Measurements from ENCODE around the gene SLC7A6.

The SLC7A6 gene

DNA sequence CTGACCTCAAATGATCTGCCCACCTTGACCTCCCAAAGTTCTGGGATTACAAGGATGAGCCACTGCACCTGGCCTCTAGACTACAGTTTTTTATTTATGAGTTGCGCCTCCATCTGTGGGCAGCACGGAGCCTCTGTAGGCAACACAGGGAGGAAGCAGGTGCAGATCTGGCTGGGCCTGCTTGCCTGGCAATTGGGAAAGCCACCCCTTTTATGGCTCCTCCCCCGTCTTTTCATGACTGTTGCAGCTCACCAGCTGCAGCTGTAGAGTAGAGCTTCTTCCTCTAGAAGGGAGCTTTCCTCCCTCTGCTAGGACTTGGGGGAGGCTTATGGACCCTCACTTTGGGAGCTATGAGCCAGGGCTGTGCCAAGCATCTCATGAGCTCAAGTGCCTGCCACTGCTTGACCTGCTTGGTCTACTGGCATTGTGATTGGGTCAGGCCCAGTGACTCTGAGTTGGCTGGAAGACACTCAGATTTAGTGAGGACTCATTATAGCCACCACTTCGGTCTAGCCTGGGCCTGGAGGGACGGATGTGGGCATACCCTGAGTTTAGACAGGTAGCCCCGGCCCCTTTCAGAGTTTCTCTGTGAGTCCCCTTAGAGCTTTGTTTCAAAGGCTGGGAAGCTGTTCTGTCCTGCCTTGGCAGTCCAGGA lies 6.9 kb upstream of the SLC7A6 start:
- Histone ChIP-seq H3K27me3 (ENCODE audit: insufficient read depth, low read length, poor library complexity) (no peaks in the 10 kb centered on the region), H3K4me2 (ENCODE audit: insufficient read depth, low read length) (peak overlapping the region; percentile 54), H3K79me2 (ENCODE audit: insufficient read depth, low read length) (peaks cover 12% of the 10 kb centered on the region; the same call in 1 of the 2 replicates), H2AFZ (ENCODE audit: low read depth, low read length) (0 out of 2 replicates have a peak overlapping the region, but pooled peaks have one; percentile 32), H3K27ac (ENCODE audit: low read length) (peak overlapping the region; percentile 97), H3K9ac (ENCODE audit: low read depth, low read length) (peak overlapping the region; percentile 58), H4K20me1 (ENCODE audit: insufficient read depth, low read length) (no peaks in the 10 kb centered on the region), H3K9me3 (ENCODE audit: insufficient read depth, low read length, severe bottlenecking) (no peaks in the 10 kb centered on the region), H3K36me3 (ENCODE audit: insufficient read depth, low read length) (peaks cover 66% of the 10 kb centered on the region), H3K4me1 (ENCODE audit: insufficient read depth, low read length) (peaks cover 51% of the 10 kb centered on the region), H3K4me3 (ENCODE audit: low read depth in 1 of 2, low read length in 2 of 2) (peak overlapping the region in 1 of 2 experiments; percentile 11; a peak in 1 of 4 replicates)
- ATAC-seq (ENCODE audit: insufficient read depth, low read depth) = peak; percentile 96
- TF ChIP-seq, protein P1, sequence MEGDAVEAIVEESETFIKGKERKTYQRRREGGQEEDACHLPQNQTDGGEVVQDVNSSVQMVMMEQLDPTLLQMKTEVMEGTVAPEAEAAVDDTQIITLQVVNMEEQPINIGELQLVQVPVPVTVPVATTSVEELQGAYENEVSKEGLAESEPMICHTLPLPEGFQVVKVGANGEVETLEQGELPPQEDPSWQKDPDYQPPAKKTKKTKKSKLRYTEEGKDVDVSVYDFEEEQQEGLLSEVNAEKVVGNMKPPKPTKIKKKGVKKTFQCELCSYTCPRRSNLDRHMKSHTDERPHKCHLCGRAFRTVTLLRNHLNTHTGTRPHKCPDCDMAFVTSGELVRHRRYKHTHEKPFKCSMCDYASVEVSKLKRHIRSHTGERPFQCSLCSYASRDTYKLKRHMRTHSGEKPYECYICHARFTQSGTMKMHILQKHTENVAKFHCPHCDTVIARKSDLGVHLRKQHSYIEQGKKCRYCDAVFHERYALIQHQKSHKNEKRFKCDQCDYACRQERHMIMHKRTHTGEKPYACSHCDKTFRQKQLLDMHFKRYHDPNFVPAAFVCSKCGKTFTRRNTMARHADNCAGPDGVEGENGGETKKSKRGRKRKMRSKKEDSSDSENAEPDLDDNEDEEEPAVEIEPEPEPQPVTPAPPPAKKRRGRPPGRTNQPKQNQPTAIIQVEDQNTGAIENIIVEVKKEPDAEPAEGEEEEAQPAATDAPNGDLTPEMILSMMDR (IDR thresholded peaks at IDR 0.05; ENCODE audit: borderline replicate concordance, extremely low read depth, low read length, poor library complexity, severe bottlenecking) = peak; percentile 39
- no peak for TF ChIP-seq EZH2 (IDR thresholded peaks at IDR 0.05; ENCODE audit: borderline replicate concordance, low read depth, low read length, severe bottlenecking)
- DNase-seq = peak; percentile 96

DNA sequence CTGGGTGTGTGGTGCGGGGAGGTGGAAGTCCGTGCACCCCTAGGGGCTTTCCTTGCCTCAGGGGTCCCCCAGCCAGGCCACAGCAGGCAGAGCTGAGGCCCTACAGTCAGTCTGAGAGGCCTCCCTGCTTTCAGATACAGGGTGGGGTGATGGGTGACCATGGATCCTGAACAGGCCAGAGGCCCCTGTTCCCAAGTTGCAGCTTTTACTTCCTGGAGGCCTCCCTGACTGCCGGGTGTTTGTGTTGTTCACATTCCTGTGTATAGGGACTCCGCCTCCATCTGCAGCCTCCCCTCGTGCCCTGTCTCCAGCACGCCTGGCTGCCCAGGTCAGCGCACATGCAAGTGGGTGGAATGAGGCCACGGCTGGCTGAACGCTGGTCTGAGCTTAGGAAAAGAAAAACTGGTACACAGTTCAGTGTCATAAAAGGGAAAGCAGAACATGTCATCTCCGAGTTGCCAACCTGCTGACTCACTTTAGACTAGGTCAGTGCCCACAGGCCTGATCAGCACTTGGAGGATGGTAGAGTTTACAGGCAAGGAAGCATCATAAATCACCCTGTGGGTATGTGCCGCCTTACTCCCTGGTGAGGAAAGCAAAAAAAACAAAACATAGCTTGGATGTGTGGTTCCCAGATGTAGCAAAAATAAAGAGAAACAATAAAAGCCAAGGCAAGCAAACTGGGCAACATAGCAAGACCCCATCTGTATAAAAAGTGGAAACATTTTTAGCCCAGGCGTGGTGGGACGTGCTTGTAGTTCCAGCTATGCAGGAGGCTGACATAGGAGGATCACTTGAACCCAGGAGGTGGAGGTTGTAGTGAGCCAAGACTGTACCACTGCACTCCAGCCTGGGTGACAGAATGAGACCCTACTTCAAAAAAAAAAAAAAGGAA lies 6.2 kb upstream of the SLC7A6 start:
- ATAC-seq (ENCODE audit: insufficient read depth, low read depth) (no peak), DNase-seq (no peak)
- no peak for TF ChIP-seq EZH2 (IDR thresholded peaks at IDR 0.05; ENCODE audit: borderline replicate concordance, low read depth, low read length, severe bottlenecking)
- TF ChIP-seq, protein P1 (IDR thresholded peaks at IDR 0.05; ENCODE audit: borderline replicate concordance, extremely low read depth, low read length, poor library complexity, severe bottlenecking) = no peak
- Histone ChIP-seq H3K27me3 (ENCODE audit: insufficient read depth, low read length, poor library complexity) (no peaks in the 10 kb centered on the region), H2AFZ (ENCODE audit: low read depth, low read length) (no peak overlapping the region), H3K4me2 (ENCODE audit: insufficient read depth, low read length) (peak overlapping the region; percentile 54), H4K20me1 (ENCODE audit: insufficient read depth, low read length) (no peaks in the 10 kb centered on the region), H3K9ac (ENCODE audit: low read depth, low read length) (peak overlapping the region; percentile 58), H3K4me3 (ENCODE audit: low read depth in 1 of 2, low read length in 2 of 2) (peak overlapping the region in 1 of 2 experiments; percentile 11; a peak in 1 of 4 replicates), H3K9me3 (ENCODE audit: insufficient read depth, low read length, severe bottlenecking) (no peaks in the 10 kb centered on the region), H3K27ac (ENCODE audit: low read length) (peak overlapping the region; percentile 97), H3K4me1 (ENCODE audit: insufficient read depth, low read length) (peaks cover 53% of the 10 kb centered on the region), H3K36me3 (ENCODE audit: insufficient read depth, low read length) (peaks cover 60% of the 10 kb centered on the region), H3K79me2 (ENCODE audit: insufficient read depth, low read length) (peaks cover 10% of the 10 kb centered on the region; the same call in 1 of the 2 replicates)

DNA sequence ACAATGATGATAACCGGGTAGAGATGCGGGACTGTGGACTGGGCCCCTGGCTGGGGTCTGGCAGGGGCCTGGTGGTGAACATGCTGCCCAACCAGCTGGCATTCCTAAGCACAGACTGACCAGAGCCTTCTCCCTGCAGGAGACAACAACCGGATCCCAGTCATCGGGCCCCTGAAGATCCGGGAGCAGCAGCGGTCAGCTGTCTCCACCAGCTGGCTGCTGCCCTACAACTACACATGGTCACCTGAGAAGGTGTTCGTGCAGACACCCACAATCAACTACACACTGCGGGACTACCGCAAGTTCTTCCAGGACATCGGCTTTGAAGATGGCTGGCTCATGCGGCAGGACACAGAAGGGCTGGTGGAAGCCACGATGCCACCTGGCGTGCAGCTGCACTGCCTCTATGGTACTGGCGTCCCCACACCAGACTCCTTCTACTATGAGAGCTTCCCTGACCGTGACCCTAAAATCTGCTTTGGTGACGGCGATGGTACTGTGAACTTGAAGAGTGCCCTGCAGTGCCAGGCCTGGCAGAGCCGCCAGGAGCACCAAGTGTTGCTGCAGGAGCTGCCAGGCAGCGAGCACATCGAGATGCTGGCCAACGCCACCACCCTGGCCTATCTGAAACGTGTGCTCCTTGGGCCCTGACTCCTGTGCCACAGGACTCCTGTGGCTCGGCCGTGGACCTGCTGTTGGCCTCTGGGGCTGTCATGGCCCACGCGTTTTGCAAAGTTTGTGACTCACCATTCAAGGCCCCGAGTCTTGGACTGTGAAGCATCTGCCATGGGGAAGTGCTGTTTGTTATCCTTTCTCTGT lies 5.1 kb upstream of the SLC7A6 start:
- no peak overlapping the region for H3K4me3 ChIP-seq (ENCODE audit: low read depth in 1 of 2, low read length in 2 of 2)
- no peak for DNase-seq
- peaks cover 52% of the 10 kb centered on the region for H3K36me3 ChIP-seq (ENCODE audit: insufficient read depth, low read length)
- H3K27ac ChIP-seq (ENCODE audit: low read length) = peak overlapping the region; percentile 97
- no peak overlapping the region for H3K9ac ChIP-seq (ENCODE audit: low read depth, low read length)
- no peak for ATAC-seq (ENCODE audit: insufficient read depth, low read depth)
- H3K79me2 ChIP-seq (ENCODE audit: insufficient read depth, low read length) = peaks cover 17% of the 10 kb centered on the region
- no peaks in the 10 kb centered on the region for H3K27me3 ChIP-seq (ENCODE audit: insufficient read depth, low read length, poor library complexity)
- TF ChIP-seq EZH2 (IDR thresholded peaks at IDR 0.05; ENCODE audit: borderline replicate concordance, low read depth, low read length, severe bottlenecking) = no peak
- H3K4me1 ChIP-seq (ENCODE audit: insufficient read depth, low read length) = peaks cover 63% of the 10 kb centered on the region
- H2AFZ ChIP-seq (ENCODE audit: low read depth, low read length) = no peak overlapping the region
- H3K4me2 ChIP-seq (ENCODE audit: insufficient read depth, low read length) = no peak overlapping the region
- no peaks in the 10 kb centered on the region for H4K20me1 ChIP-seq (ENCODE audit: insufficient read depth, low read length)
- no peaks in the 10 kb centered on the region for H3K9me3 ChIP-seq (ENCODE audit: insufficient read depth, low read length, severe bottlenecking)

Data from DND-41 (cell line).